GM23338 (cell line): ENCODE results near the gene EAF2. TPM values are rescaled to one million over a fixed set of nuclear protein-coding genes. Genes with fewer than 3 reads are reported as not detected.

ENCODE experiments used
- ATAC-seq: fragments of 200-7000 bp; cut with Tn5 transposase; 3 replicates; pipeline ENCODE4 v1.9.1; 2020
- DNase-seq: peaks from one replicate; pipeline ENCODE4 v3.0.0-alpha.2; 2015; ENCODE audit warnings: low spot score
- H2AFZ ChIP-seq: fragments of 200-600 bp; sonication (generic); 2 replicates; pipeline ENCODE4 v1.8.0; 2016; ENCODE audit warnings: antibody characterized with exemption, mild to moderate bottlenecking, moderate library complexity
- H3F3A ChIP-seq: fragments of 200-600 bp; sonication (generic); replicated peaks from 2 replicates; pipeline ENCODE4 v1.8.0; 2017; ENCODE audit warnings: antibody characterized with exemption, mixed run types, low read depth
- H3K27ac ChIP-seq: fragments of 200-600 bp; sonication (generic); 2 replicates; pipeline ENCODE4 v1.6.1; 2016; ENCODE audit warnings: low read depth
- H3K27me3 ChIP-seq: fragments of 200-600 bp; sonication (generic); 2 replicates; pipeline ENCODE4 v1.8.0; 2016; ENCODE audit warnings: mild to moderate bottlenecking, mixed run types, moderate library complexity; ENCODE audit not compliant: insufficient read depth
- H3K36me3 ChIP-seq: fragments of 200-600 bp; sonication (generic); 2 replicates; pipeline ENCODE4 v1.8.0; 2016; ENCODE audit warnings: mild to moderate bottlenecking; ENCODE audit not compliant: insufficient read depth
- H3K4me1 ChIP-seq: fragments of 200-600 bp; sonication (generic); 2 replicates; pipeline ENCODE4 v1.8.0; 2016; ENCODE audit warnings: mild to moderate bottlenecking, moderate library complexity; ENCODE audit not compliant: insufficient read depth
- H3K4me2 ChIP-seq: fragments of 200-600 bp; sonication (generic); 2 replicates; pipeline ENCODE4 v1.7.1; 2017; ENCODE audit warnings: mixed run types
- H3K4me3 ChIP-seq: fragments of 200-600 bp; sonication (generic); 2 replicates; pipeline ENCODE4 v1.6.1; 2016; ENCODE audit warnings: mixed run types
- H3K79me2 ChIP-seq: fragments of 200-600 bp; sonication (generic); replicated peaks from 2 replicates; pipeline ENCODE4 v1.8.0; 2017; ENCODE audit warnings: mild to moderate bottlenecking; ENCODE audit not compliant: insufficient read depth
- H3K9me2 ChIP-seq: fragments of 200-600 bp; sonication (generic); 2 replicates; pipeline ENCODE4 v1.8.0; 2017; ENCODE audit not compliant: insufficient read depth
- H4K20me1 ChIP-seq: fragments of 200-600 bp; sonication (generic); replicated peaks from 2 replicates; pipeline ENCODE4 v1.8.0; 2017; ENCODE audit warnings: mild to moderate bottlenecking; ENCODE audit not compliant: insufficient read depth
- H3K27ac Mint-ChIP-seq: 2 replicates; pipeline ENCODE4 v1.8.0; 2020; ENCODE audit warnings: inconsistent platforms, mild to moderate bottlenecking, moderate library complexity, mixed read lengths
- H3K27me3 Mint-ChIP-seq: 3 replicates; pipeline ENCODE4 v1.8.0; 2022; ENCODE audit warnings: low read depth, mild to moderate bottlenecking, moderate library complexity, mixed read lengths, inconsistent platforms; ENCODE audit not compliant: insufficient read depth, poor library complexity
- H3K36me3 Mint-ChIP-seq: 3 replicates; pipeline ENCODE4 v1.8.0; 2021; ENCODE audit warnings: low read depth, mild to moderate bottlenecking, inconsistent platforms, moderate library complexity, mixed read lengths
- H3K4me1 Mint-ChIP-seq: 3 replicates; pipeline ENCODE4 v1.8.0; 2020; ENCODE audit warnings: mild to moderate bottlenecking, inconsistent platforms, mixed read lengths
- H3K4me3 Mint-ChIP-seq: 3 replicates; pipeline ENCODE4 v1.8.0; 2021; ENCODE audit warnings: moderate library complexity, mild to moderate bottlenecking, inconsistent platforms, mixed read lengths
- H3K9me3 Mint-ChIP-seq: 3 replicates; pipeline ENCODE4 v1.8.0; 2020; ENCODE audit warnings: moderate library complexity, mild to moderate bottlenecking, inconsistent platforms, mixed read lengths
- CREB1 ChIP-seq: fragments of 250-450 bp; sonication (Bioruptor Pico); IDR thresholded peaks from 2 replicates; pipeline ENCODE4 v1.5.0; 2020; ENCODE audit warnings: low read depth, mild to moderate bottlenecking, moderate library complexity
- EZH2phosphoT487 ChIP-seq: fragments of 200-600 bp; sonication (generic); IDR thresholded peaks from one replicate; pipeline ENCODE4 v1.8.1; 2018; ENCODE audit warnings: antibody characterized with exemption; ENCODE audit not compliant: unreplicated experiment
- JUNB ChIP-seq: IDR thresholded peaks from one replicate; pipeline ENCODE4 v1.6.1; 2016; ENCODE audit warnings: antibody characterized with exemption; ENCODE audit not compliant: unreplicated experiment
- NANOG ChIP-seq: IDR thresholded peaks from 2 replicates; pipeline ENCODE4 v1.6.1; 2016; ENCODE audit warnings: antibody characterized with exemption, borderline replicate concordance
- POLR2AphosphoS5 ChIP-seq: IDR thresholded peaks from 2 replicates; pipeline ENCODE4 v1.6.1; 2016; ENCODE audit warnings: antibody characterized with exemption, low read depth
- REST ChIP-seq: IDR thresholded peaks from one replicate; pipeline ENCODE4 v1.6.1; 2018; ENCODE audit warnings: antibody characterized with exemption; ENCODE audit not compliant: unreplicated experiment
- STAT1 ChIP-seq: IDR thresholded peaks from one replicate; pipeline ENCODE4 v1.6.1; 2016; ENCODE audit warnings: antibody characterized with exemption; ENCODE audit not compliant: unreplicated experiment
- ZNF114 ChIP-seq: fragments of 250-450 bp; sonication (Bioruptor Pico); IDR thresholded peaks from 2 replicates; pipeline ENCODE4 v1.5.0; 2020; ENCODE audit warnings: mild to moderate bottlenecking, moderate library complexity
- ZNF462 ChIP-seq: fragments of 250-450 bp; sonication (Bioruptor Pico); IDR thresholded peaks from 2 replicates; pipeline ENCODE4 v1.5.0; 2020; ENCODE audit warnings: mild to moderate bottlenecking, moderate library complexity
- polyA plus RNA-seq: library from polyadenylated mRNA; unstranded; fragments of >200 nt; fragmentation: Nextera tagmentation; extraction: Ambion mirVana; gene quantifications from 2 replicates; pipeline ENCODE4 v1.2.1, GENCODE V29; 2016
- total RNA-seq: library from RNA; depleted of rRNA; stranded (reverse); fragments of >200 nt; shearing (Covaris generic); gene quantifications from 2 replicates; pipeline ENCODE4 v1.2.3, GENCODE V29; 2014

The EAF2 gene
- total and polyA plus RNA-seq, 2 experiments from 2014 or later = 5.7 to 14.7 TPM

- no peak for DNase-seq
- H3K4me1 ChIP-seq = no peaks in the 10 kb centered on the region
- peaks cover 6% of the 10 kb centered on the region; the same call in 2 of the 3 replicates for H3K9me3 Mint-ChIP-seq
- H3K36me3 Mint-ChIP-seq = peaks cover 62% of the 10 kb centered on the region
- H3K27me3 Mint-ChIP-seq = no peaks in the 10 kb centered on the region
- ATAC-seq = no peak
- no peak overlapping the region for H3K27ac ChIP-seq
- H3K4me1 Mint-ChIP-seq = no peaks in the 10 kb centered on the region
- no peak overlapping the region for H3K4me2 ChIP-seq
- no peaks in the 10 kb centered on the region for H3F3A ChIP-seq
- H3K36me3 ChIP-seq = peaks cover 20% of the 10 kb centered on the region; the same call in 1 of the 2 replicates
- H3K27me3 ChIP-seq = no peaks in the 10 kb centered on the region
- H2AFZ ChIP-seq = no peak overlapping the region
- no peaks in the 10 kb centered on the region for H3K9me2 ChIP-seq
- no peak overlapping the region for H3K4me3 ChIP-seq
- H4K20me1 ChIP-seq = peaks cover 16% of the 10 kb centered on the region
- H3K4me3 Mint-ChIP-seq = no peak overlapping the region
- H3K27ac Mint-ChIP-seq = no peak overlapping the region
- TF ChIP-seq CREB1 (no peak), STAT1 (no peak), ZNF114 (no peak), REST (no peak), POLR2AphosphoS5 (no peak), EZH2phosphoT487 (no peak), ZNF462 (CRISPR knock-in tag) (no peak), NANOG (no peak), JUNB (no peak)
- peaks cover 54% of the 10 kb centered on the region for H3K79me2 ChIP-seq
Measured at GRCh38 chr3:121819236-121819635, 15.8 kb upstream of the EAF2 start.
